ENCODE results near the gene FAM184A. TPM values are rescaled to one million over a fixed set of nuclear protein-coding genes. Genes with fewer than 3 reads are reported as not detected.
"Not testable (repeated sequence)": the region's sequence is repeated elsewhere in the genome, so short reads cannot be mapped to it uniquely, and the experiment has no call there.

FAM184A gene
- total and polyA plus RNA-seq, 2 donors from 2014 or later, result 3.4 to 9.0 TPM

DNA sequence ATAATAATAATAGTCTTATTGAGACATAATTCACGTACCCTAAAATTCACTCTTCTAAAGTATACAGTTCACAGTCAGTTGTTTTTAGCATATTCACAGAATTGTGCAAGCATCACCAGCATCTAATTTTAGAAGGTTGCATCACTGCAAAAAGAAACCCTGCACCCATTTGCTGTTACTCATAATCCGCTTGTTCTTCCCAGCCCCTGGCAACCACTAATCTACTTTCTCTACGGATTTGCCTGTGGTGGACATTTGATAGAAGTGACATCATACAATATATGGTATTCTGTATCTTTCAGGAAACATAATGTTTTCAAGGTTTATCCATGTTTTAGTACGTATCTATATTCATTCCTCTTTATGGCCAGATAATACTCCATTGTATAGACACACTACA, 41.5 kb upstream of the FAM184A start:
- TF ChIP-seq, protein P1, sequence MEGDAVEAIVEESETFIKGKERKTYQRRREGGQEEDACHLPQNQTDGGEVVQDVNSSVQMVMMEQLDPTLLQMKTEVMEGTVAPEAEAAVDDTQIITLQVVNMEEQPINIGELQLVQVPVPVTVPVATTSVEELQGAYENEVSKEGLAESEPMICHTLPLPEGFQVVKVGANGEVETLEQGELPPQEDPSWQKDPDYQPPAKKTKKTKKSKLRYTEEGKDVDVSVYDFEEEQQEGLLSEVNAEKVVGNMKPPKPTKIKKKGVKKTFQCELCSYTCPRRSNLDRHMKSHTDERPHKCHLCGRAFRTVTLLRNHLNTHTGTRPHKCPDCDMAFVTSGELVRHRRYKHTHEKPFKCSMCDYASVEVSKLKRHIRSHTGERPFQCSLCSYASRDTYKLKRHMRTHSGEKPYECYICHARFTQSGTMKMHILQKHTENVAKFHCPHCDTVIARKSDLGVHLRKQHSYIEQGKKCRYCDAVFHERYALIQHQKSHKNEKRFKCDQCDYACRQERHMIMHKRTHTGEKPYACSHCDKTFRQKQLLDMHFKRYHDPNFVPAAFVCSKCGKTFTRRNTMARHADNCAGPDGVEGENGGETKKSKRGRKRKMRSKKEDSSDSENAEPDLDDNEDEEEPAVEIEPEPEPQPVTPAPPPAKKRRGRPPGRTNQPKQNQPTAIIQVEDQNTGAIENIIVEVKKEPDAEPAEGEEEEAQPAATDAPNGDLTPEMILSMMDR (IDR thresholded peaks at IDR 0.05; ENCODE audit: borderline replicate concordance, extremely low read depth, insufficient read depth), result no peak
- DNase-seq, result no peak
- no peaks in the 10 kb centered on the region for H3K9me3 ChIP-seq (ENCODE audit: control insufficient read depth in 2 of 3, insufficient read depth in 1 of 3, low read length in 3 of 3)
- H3K27me3 ChIP-seq (ENCODE audit: control insufficient read depth, insufficient read depth, low read length), result no peaks in the 10 kb centered on the region
- intact Hi-C loops (cut with DNase I), result no loop called here
- H3K4me3 ChIP-seq (ENCODE audit: low read length in 3 of 3), result no peak overlapping the region
- no peak overlapping the region for H3K9ac ChIP-seq (ENCODE audit: low read length in 3 of 3)
- no peak for FAIRE-seq
- no peak overlapping the region for H3K27ac ChIP-seq (ENCODE audit: low read depth in 2 of 2, low read length in 2 of 2)
- H3K36me3 ChIP-seq (ENCODE audit: control insufficient read depth in 2 of 3, insufficient read depth in 3 of 3, low read length in 3 of 3), result no peaks in the 10 kb centered on the region
- no peaks in the 10 kb centered on the region for H3K4me1 ChIP-seq (ENCODE audit: control insufficient read depth in 2 of 3, insufficient read depth in 2 of 3, low read depth in 1 of 3, low read length in 3 of 3)

DNA sequence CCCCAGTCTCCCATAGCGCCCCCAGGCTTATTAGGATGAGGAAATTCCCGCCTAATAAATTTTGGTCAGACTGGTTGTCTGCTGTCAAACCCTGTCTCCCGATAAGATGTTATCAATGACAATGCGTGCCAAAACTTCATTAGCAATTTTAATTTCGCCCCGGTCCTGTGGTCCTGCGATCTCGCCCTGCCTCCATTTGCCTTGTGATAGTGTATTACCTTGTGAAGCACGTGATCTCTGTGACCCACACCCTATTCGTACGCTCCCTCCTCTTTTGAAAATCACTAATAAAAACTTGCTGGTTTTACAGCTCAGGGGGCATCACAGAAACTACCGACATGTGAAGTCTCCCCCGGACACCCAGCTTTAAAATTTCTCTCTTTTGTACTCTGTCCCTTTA, 40.6 kb upstream of the FAM184A start:
- H3K4me1 ChIP-seq (ENCODE audit: control insufficient read depth in 2 of 3, insufficient read depth in 2 of 3, low read depth in 1 of 3, low read length in 3 of 3); intact Hi-C loops (cut with DNase I); DNase-seq; H3K4me3 ChIP-seq (ENCODE audit: low read length in 3 of 3); H3K27ac ChIP-seq (ENCODE audit: low read depth in 2 of 2, low read length in 2 of 2); H3K36me3 ChIP-seq (ENCODE audit: control insufficient read depth in 2 of 3, insufficient read depth in 3 of 3, low read length in 3 of 3); FAIRE-seq; H3K27me3 ChIP-seq (ENCODE audit: control insufficient read depth, insufficient read depth, low read length); H3K9ac ChIP-seq (ENCODE audit: low read length in 3 of 3); H3K9me3 ChIP-seq (ENCODE audit: control insufficient read depth in 2 of 3, insufficient read depth in 1 of 3, low read length in 3 of 3): not testable (repeated sequence)

DNA sequence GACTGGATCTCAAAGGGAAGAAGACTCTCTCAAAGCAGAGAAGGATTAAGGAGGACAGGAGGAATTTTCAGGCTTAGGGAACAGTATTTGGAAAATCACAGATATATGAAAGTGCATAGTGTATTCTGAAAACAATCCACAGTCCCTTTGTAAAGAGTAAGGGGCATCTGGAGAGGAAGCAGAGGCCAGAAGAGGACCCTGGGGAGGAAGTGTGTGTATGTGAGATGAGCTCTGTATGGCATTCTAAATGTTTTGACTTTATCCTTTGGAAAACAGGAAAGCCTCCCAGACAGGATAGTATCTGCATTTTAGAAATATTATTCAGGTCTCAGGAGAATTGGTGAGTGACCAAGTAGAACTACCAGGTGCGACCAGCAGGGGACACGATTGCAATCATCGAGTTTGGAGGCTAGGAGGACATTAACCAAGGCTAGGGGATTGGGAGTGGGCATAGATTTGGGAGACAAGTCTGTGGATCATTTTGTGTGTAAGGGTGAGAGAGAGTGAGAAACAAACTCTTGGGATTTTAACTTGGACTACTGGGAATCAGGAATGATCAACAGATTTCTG, 38.3 kb upstream of the FAM184A start:
- H3K36me3 ChIP-seq (ENCODE audit: control insufficient read depth in 2 of 3, insufficient read depth in 3 of 3, low read length in 3 of 3), result no peaks in the 10 kb centered on the region
- no peak overlapping the region for H3K27ac ChIP-seq (ENCODE audit: low read depth in 2 of 2, low read length in 2 of 2)
- H3K9ac ChIP-seq (ENCODE audit: low read length in 3 of 3), result no peak overlapping the region
- no peaks in the 10 kb centered on the region for H3K27me3 ChIP-seq (ENCODE audit: control insufficient read depth, insufficient read depth, low read length)
- intact Hi-C loops (cut with DNase I), result no loop called here
- no peaks in the 10 kb centered on the region for H3K9me3 ChIP-seq (ENCODE audit: control insufficient read depth in 2 of 3, insufficient read depth in 1 of 3, low read length in 3 of 3)
- FAIRE-seq, result no peak
- peak in 1 of 5 donors; percentile 23 for DNase-seq
- TF ChIP-seq, protein P1 (IDR thresholded peaks at IDR 0.05; ENCODE audit: borderline replicate concordance, extremely low read depth, insufficient read depth), result no peak
- no peak overlapping the region for H3K4me3 ChIP-seq (ENCODE audit: low read length in 3 of 3)
- no peaks in the 10 kb centered on the region for H3K4me1 ChIP-seq (ENCODE audit: control insufficient read depth in 2 of 3, insufficient read depth in 2 of 3, low read depth in 1 of 3, low read length in 3 of 3)

DNA sequence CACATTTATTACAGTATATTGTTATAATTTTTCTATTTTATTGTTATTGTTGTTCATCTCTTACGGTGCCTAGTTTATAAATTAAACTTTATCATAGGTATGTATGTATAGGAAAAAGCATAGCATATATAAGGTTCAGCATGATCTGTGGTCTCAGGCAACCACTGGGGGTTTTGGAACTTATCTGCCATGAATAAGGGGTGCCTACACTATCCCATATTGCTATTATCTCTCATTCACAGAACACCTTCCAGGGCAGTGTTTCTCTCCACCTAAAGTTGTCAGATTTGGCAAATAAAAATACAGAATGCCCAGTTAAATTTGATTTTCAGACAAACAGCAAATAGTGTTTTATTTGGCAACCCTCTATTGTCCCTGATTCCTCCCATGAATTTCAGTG, 35.5 kb upstream of the FAM184A start:
- intact Hi-C loops (cut with DNase I), result no loop called here
- Histone ChIP-seq H3K27me3 (ENCODE audit: control insufficient read depth, insufficient read depth, low read length) (no peaks in the 10 kb centered on the region), H3K4me1 (ENCODE audit: control insufficient read depth in 2 of 3, insufficient read depth in 2 of 3, low read depth in 1 of 3, low read length in 3 of 3) (no peaks in the 10 kb centered on the region), H3K9me3 (ENCODE audit: control insufficient read depth in 2 of 3, insufficient read depth in 1 of 3, low read length in 3 of 3) (no peaks in the 10 kb centered on the region), H3K9ac (ENCODE audit: low read length in 3 of 3) (no peak overlapping the region), H3K4me3 (ENCODE audit: low read length in 3 of 3) (no peak overlapping the region), H3K36me3 (ENCODE audit: control insufficient read depth in 2 of 3, insufficient read depth in 3 of 3, low read length in 3 of 3) (no peaks in the 10 kb centered on the region), H3K27ac (ENCODE audit: low read depth in 2 of 2, low read length in 2 of 2) (no peak overlapping the region)
- TF ChIP-seq, protein P1 (IDR thresholded peaks at IDR 0.05; ENCODE audit: borderline replicate concordance, extremely low read depth, insufficient read depth), result no peak
- FAIRE-seq (no peak), DNase-seq (no peak)

Data from kidney (tissue), 14 donors.